T-helper 17 cell (primary cell): ENCODE data around the gene PDPK1. TPM values are rescaled to one million over a fixed set of nuclear protein-coding genes. Genes with fewer than 3 reads are reported as not detected.

Source experiments
- total RNA-seq, 4 donors: library from RNA in 2 of 4; stranded (reverse) in 2 of 4; gene quantifications; one replicate each; pipeline ENCODE4 v1.2.3 and lab custom pipeline; 2022 to 2026

The PDPK1 gene
- total RNA-seq, 2 donors from 2014 or later: 65.5 to 69.7 TPM

Other genes with a start within 250 kb of the PDPK1 start
- 10 to 100 TPM in 1 of 2 donors, 1 to 10 TPM in 1; 8.3 to 10.5 TPM for gene ABCA3, start 197.3 kb upstream of the PDPK1 start, total RNA-seq
- 1 to 10 TPM; 2.9 to 3.3 TPM for gene CCNF, start 108.6 kb upstream of the PDPK1 start, total RNA-seq
- gene TEDC2, start 77.9 kb upstream of the PDPK1 start, total RNA-seq: under 1 TPM; 0.70 to 0.85 TPM
- gene NTN3, start 66.7 kb upstream of the PDPK1 start, total RNA-seq: not detected
- gene TBC1D24, start 62.9 kb upstream of the PDPK1 start, total RNA-seq: 1 to 10 TPM; 4.4 to 8.4 TPM
- 100 to 1,000 TPM; 188 to 189 TPM for gene ATP6V0C, start 24.1 kb upstream of the PDPK1 start, total RNA-seq
- 100 to 1,000 TPM; 189 to 206 TPM for gene AMDHD2, start 17.6 kb upstream of the PDPK1 start, total RNA-seq
- gene CEMP1, start 6.6 kb upstream of the PDPK1 start, total RNA-seq: under 1 TPM; 0.23 to 0.75 TPM
- 10 to 100 TPM; 19.6 to 21.9 TPM for gene KCTD5, start 144.5 kb downstream of the PDPK1 start, total RNA-seq
- gene PRSS27, start 182.2 kb downstream of the PDPK1 start, total RNA-seq: 1 to 10 TPM in 1 of 2 donors, under 1 TPM in 1; 0.83 to 1.4 TPM
- 1,000 to 10,000 TPM; 1,185 to 1,285 TPM for gene SRRM2, start 214.6 kb downstream of the PDPK1 start, total RNA-seq
- gene ELOB, start 239.3 kb downstream of the PDPK1 start, total RNA-seq: 100 to 1,000 TPM; 121 to 131 TPM
- not detected for gene PRSS33, start 249.5 kb downstream of the PDPK1 start, total RNA-seq